GM12878 (cell line): ENCODE measurements around the gene EVC. TPM values are rescaled to one million over a fixed set of nuclear protein-coding genes. Genes with fewer than 3 reads are reported as not detected.

Experiments
- ATAC-seq: fragments of 200-7000 bp; cut with Tn5 transposase; 3 replicates; pipeline ENCODE4 v1.9.1; 2020; ENCODE audit warnings: mild to moderate bottlenecking, moderate library complexity
- BruUV-seq: library from RNA; stranded (reverse); fragments of 400-500 nt; replicated peaks from 2 replicates; lab custom pipeline; 2021; lab: Mats Ljungman, UMichigan
- CTCF ChIA-PET: fragments of 300-600 bp; sonication (Branson Sonifier 250); formaldehyde crosslinking; extraction: SDS; loops from one replicate; lab custom pipeline; 2021; ENCODE audit warnings: inconsistent platforms; lab: Yijun Ruan, JAX
- POLR2A ChIA-PET: fragments of 350-600 bp; formaldehyde crosslinking; extraction: SDS; loops from one replicate; lab custom pipeline; 2021; ENCODE audit warnings: inconsistent platforms; lab: Charles Lee
- RAD21 ChIA-PET: fragments of 300-600 bp; sonication (Branson Sonifier 250); formaldehyde crosslinking; loops from one replicate; lab custom pipeline; 2023; ENCODE audit warnings: antibody characterized with exemption; ENCODE audit not compliant: unreplicated experiment; lab: Charles Lee
- SMC1A ChIA-PET: fragments of 300-600 bp; sonication (Branson Sonifier 250); formaldehyde crosslinking; loops from one replicate; lab custom pipeline; 2023; ENCODE audit not compliant: unreplicated experiment, uncharacterized antibody; lab: Charles Lee
- DNase-seq: peaks from one replicate; pipeline ENCODE4 v3.0.0-alpha.2; 2011; ENCODE audit warnings: low read depth, low spot score
- FAIRE-seq: peaks from 3 replicates; lab custom pipeline; 2011; peaks lifted over from hg19 to GRCh38; lab: Jason Lieb, UNC
- H2AFZ ChIP-seq: 2 replicates; pipeline ENCODE4 v1.6.0; 2011; ENCODE audit warnings: low read depth, low read length, control low read depth; ENCODE audit not compliant: control insufficient read depth
- H3K27ac ChIP-seq: 2 replicates; pipeline ENCODE4 v1.5.1; 2011; ENCODE audit warnings: control low read depth; ENCODE audit not compliant: control insufficient read depth, insufficient read depth
- H3K27me3 ChIP-seq, 2 experiments: replicated peaks in 1 of 2; 2 replicates each; pipeline versions ENCODE4 v1.6.0 to v1.6.1; 2011; ENCODE audit warnings: low read length in 1 of 2; ENCODE audit not compliant: control insufficient read depth in 2 of 2, insufficient read depth in 2 of 2
- H3K36me3 ChIP-seq, 2 experiments: 2 replicates each; pipeline ENCODE4 v1.5.1; 2011; ENCODE audit warnings: low read length in 1 of 2; ENCODE audit not compliant: control insufficient read depth in 2 of 2, insufficient read depth in 2 of 2
- H3K4me1 ChIP-seq: 2 replicates; pipeline ENCODE4 v1.6.1; 2011; ENCODE audit warnings: mild to moderate bottlenecking, low read length, moderate library complexity, mixed read lengths; ENCODE audit not compliant: control insufficient read depth, insufficient read depth
- H3K4me2 ChIP-seq: 2 replicates; pipeline ENCODE4 v1.6.0; 2011; ENCODE audit warnings: control low read depth; ENCODE audit not compliant: control insufficient read depth, insufficient read depth
- H3K4me3 ChIP-seq: fragments of 200-600 bp; sonication (generic); 2 replicates; pipeline ENCODE4 v1.5.1; 2016
- H3K79me2 ChIP-seq: 2 replicates; pipeline ENCODE4 v1.6.0; 2011; ENCODE audit warnings: low read length; ENCODE audit not compliant: control insufficient read depth, insufficient read depth
- H3K9ac ChIP-seq: 2 replicates; pipeline ENCODE4 v1.8.0; 2011; ENCODE audit warnings: low read length, control low read depth, mixed read lengths; ENCODE audit not compliant: control insufficient read depth, insufficient read depth
- H3K9me3 ChIP-seq: replicated peaks from 3 replicates; pipeline ENCODE4 v1.5.1; 2011; ENCODE audit warnings: mild to moderate bottlenecking, low read length; ENCODE audit not compliant: control insufficient read depth, insufficient read depth
- H4K20me1 ChIP-seq: 2 replicates; pipeline ENCODE4 v1.6.0; 2011; ENCODE audit not compliant: control insufficient read depth, insufficient read depth
- ATF3 ChIP-seq: IDR thresholded peaks from 2 replicates; pipeline ENCODE4 v1.6.1; 2011; ENCODE audit warnings: low read depth, mild to moderate bottlenecking, low read length, moderate library complexity, borderline replicate concordance; ENCODE audit errors: extremely low read depth
- FOXM1 ChIP-seq: IDR thresholded peaks from 2 replicates; pipeline ENCODE4 v1.6.1; 2012; ENCODE audit warnings: low read depth, mild to moderate bottlenecking, inconsistent platforms, low read length, moderate library complexity
- GABPA ChIP-seq: IDR thresholded peaks from 2 replicates; pipeline ENCODE4 v1.6.1; 2014; ENCODE audit warnings: antibody characterized with exemption, low read depth, mild to moderate bottlenecking, inconsistent platforms
- NFYA ChIP-seq: IDR thresholded peaks from 2 replicates; pipeline ENCODE4 v1.6.1; 2011; ENCODE audit warnings: low read depth, mild to moderate bottlenecking, low read length, improper control_type of control experiment, borderline replicate concordance
- NR2C1 ChIP-seq: fragments of 450-650 bp; IDR thresholded peaks from 2 replicates; pipeline ENCODE4 v1.6.1; 2017; ENCODE audit warnings: antibody characterized with exemption, mild to moderate bottlenecking, moderate library complexity
- PBX3 ChIP-seq: IDR thresholded peaks from 2 replicates; pipeline ENCODE4 v1.6.1; 2011; ENCODE audit warnings: mild to moderate bottlenecking, low read depth, low read length, moderate library complexity; ENCODE audit not compliant: insufficient replicate concordance
- ZBTB33 ChIP-seq: fragments of 450-650 bp; IDR thresholded peaks from 2 replicates; pipeline ENCODE4 v1.6.1; 2017; ENCODE audit warnings: mild to moderate bottlenecking
- ZNF274 ChIP-seq: IDR thresholded peaks from one replicate; pipeline ENCODE4 v1.8.0; 2011; ENCODE audit not compliant: insufficient read length, insufficient read depth
- ZNF622 ChIP-seq: fragments of 450-650 bp; IDR thresholded peaks from 2 replicates; pipeline ENCODE4 v1.6.1; 2017; ENCODE audit warnings: mild to moderate bottlenecking, inconsistent platforms
- ZNF687 ChIP-seq: fragments of 450-650 bp; IDR thresholded peaks from 2 replicates; pipeline ENCODE4 v1.6.1; 2017; ENCODE audit warnings: mild to moderate bottlenecking, moderate library complexity
- WGBS: methylation state at CpG from one replicate; pipeline ENCODE4 v1.1.6; 2016; ENCODE audit warnings: low lambda C conversion rate; ENCODE audit not compliant: insufficient replicate concordance, insufficient coverage; ENCODE audit errors: missing lambda C conversion rate; 5-methylcytosine and 5-hydroxymethylcytosine counted together
- in situ Hi-C: fragments of 300-500 bp; cut with MboI; formaldehyde crosslinking; loops from 9 replicates; pipeline ENCODE4 v1.14.3; 2018; ENCODE audit warnings: mixed read lengths
- intact Hi-C: fragments of 100-400 bp; cut with micrococcal nuclease; formaldehyde crosslinking; loops from one replicate; pipeline ENCODE4 v1.14.2; 2022; ENCODE audit not compliant: unreplicated experiment
- polyA plus RNA-seq, 11 experiments: library from polyadenylated mRNA; depleted of rRNA in 4 of 11; unstranded in 6 of 11; stranded (reverse) in 5 of 11; fragments of >200 nt; fragmentation: Nextera tagmentation in 4 of 11; fragmentation: Illumina TruSeq in 1 of 11; extraction: Ambion mirVana in 4 of 11; extraction: Trizol in 1 of 11; gene quantifications; 1 replicate in 1 of 11; 2 replicates in 10 of 11; pipeline versions ENCODE4 v1.2.1 to v1.2.3, GENCODE V29; 2011 to 2016; ENCODE audit warnings: inconsistent platforms in 2 of 11, missing spikeins in 2 of 11, low read depth in 1 of 11
- total RNA-seq, 4 experiments: library from RNA; depleted of rRNA in 3 of 4; stranded (reverse); fragments of >200 nt in 3 of 4; fragmentation: Illumina TruSeq in 1 of 4; extraction: Trizol in 1 of 4; gene quantifications; 2 replicates each; pipeline versions ENCODE4 v1.2.1 to v1.2.3, GENCODE V29; 2013 to 2021

The EVC gene
- total and polyA plus RNA-seq, 10 of the 15 experiments (the other 5 are each of a cell fraction or from before 2014, with no cell fraction given), result 0.87 to 55.9 (median 15.6) TPM

- TF ChIP-seq ATF3 (no peak), PBX3 (no peak), ZNF274 (no peak), NFYA (no peak)
Measured at GRCh38 chr4:5785806-5786680, 75.0 kb downstream of the EVC start (continued).

GRCh38 chr4:5787311-5787710, 76.3 kb downstream of the EVC start:
- in situ Hi-C loops, result no loop called here

More at GRCh38 chr4:5787311-5787710, 76.3 kb downstream of the EVC start:
- no peaks in the 10 kb centered on the region for H3K4me1 ChIP-seq
- no peak for TF ChIP-seq GABPA
- TF ChIP-seq ZNF622, result no peak
- no peak for TF ChIP-seq ZBTB33
- no peak for TF ChIP-seq NR2C1
- no peak for TF ChIP-seq FOXM1
- TF ChIP-seq ZNF687, result no peak
- TF ChIP-seq, all 136 proteins: peak for 0
- CTCF ChIA-PET, result no interaction called here
- no peaks in the 10 kb centered on the region for H4K20me1 ChIP-seq
- peaks cover 2 to 5% of the 10 kb centered on the region in 2 experiments; a peak in 2 of 4 replicates for H3K36me3 ChIP-seq
- BruUV-seq, result no TSS peak
- no peak for DNase-seq
- H3K27me3 ChIP-seq, result no peaks in the 10 kb centered on the region
- H3K79me2 ChIP-seq, result no peaks in the 10 kb centered on the region
- no peak overlapping the region for H3K27ac ChIP-seq
- RAD21 ChIA-PET, result no interaction called here
- intact Hi-C loops, result no loop called here
- ATAC-seq, result no peak
- no peak overlapping the region for H3K9ac ChIP-seq
- 37% methylated on average over 8 of the region's 8 CpGs for WGBS
- H2AFZ ChIP-seq, result no peak overlapping the region
- no peak overlapping the region for H3K4me3 ChIP-seq
- FAIRE-seq, result no peak
- SMC1A ChIA-PET, result no interaction called here
- POLR2A ChIA-PET, result no interaction called here
- peaks cover 4% of the 10 kb centered on the region; the same call in 1 of the 3 replicates for H3K9me3 ChIP-seq
- no peak overlapping the region for H3K4me2 ChIP-seq
